Thyroid gland (tissue), 4 donors: ENCODE data around the gene TMEM131L.

ENCODE experiments used
- CTCF ChIP-seq, 6 experiments: fragments of 200-600 bp in 3 of 6; fragments of 450-650 bp in 3 of 6; sonication (generic) in 3 of 6; IDR thresholded peaks; one replicate each; pipeline ENCODE4 v1.5.1; 2016 to 2019; ENCODE audit warnings: antibody characterized with exemption in 6 of 6, mild to moderate bottlenecking in 2 of 6, inconsistent platforms in 1 of 6, moderate library complexity in 1 of 6
- POLR2A ChIP-seq, 2 donors: fragments of 450-650 bp; IDR thresholded peaks; one replicate each; pipeline ENCODE4 v1.6.1; 2017; ENCODE audit warnings: antibody characterized with exemption in 2 of 2, mild to moderate bottlenecking in 2 of 2, moderate library complexity in 1 of 2

GRCh38 chr4:153458969-153459368 is 7.2 kb upstream of the TMEM131L start:
- TF ChIP-seq POLR2A (IDR thresholded peaks at IDR 0.05) (no peak), CTCF (IDR thresholded peaks at IDR 0.05) (no peak)
